B cell (primary cell): ENCODE measurements around the gene SLC25A38.

Experiments
- CTCF ChIP-seq: fragments of 200-600 bp; IDR thresholded peaks from one replicate; pipeline ENCODE4 v1.8.0; 2022; ENCODE audit warnings: antibody characterized with exemption, mild to moderate bottlenecking
- EZH2 ChIP-seq: IDR thresholded peaks from 2 replicates; pipeline ENCODE4 v1.6.1; 2012; ENCODE audit warnings: borderline replicate concordance, low read depth, mild to moderate bottlenecking, moderate library complexity, low read length; ENCODE audit not compliant: insufficient read depth, poor library complexity, severe bottlenecking

- TF ChIP-seq EZH2 (no peak), CTCF (no peak)
Measured at GRCh38 chr3:39410893-39411292, 27.7 kb downstream of the SLC25A38 start.
